ENCODE data around the gene PSAPL1. TPM values are rescaled to one million over a fixed set of nuclear protein-coding genes. Genes with fewer than 3 reads are reported as not detected.

Gene PSAPL1
- total RNA-seq, 1 experiment from 2014 or later: not detected

GRCh38 chr4:7473081-7473480, 38.4 kb upstream of the PSAPL1 start:
- ChIA-PET POLR2A (no interaction called here), CTCF (no interaction called here)
- ATAC-seq (no peak), DNase-seq (ENCODE audit: low read depth, low spot score) (no peak)
- Histone ChIP-seq H3K27ac (ENCODE audit: low read length) (no peak overlapping the region), H3K36me3 (ENCODE audit: control insufficient read depth, insufficient read depth, low read length) (no peaks in the 10 kb centered on the region), H3K27me3 (ENCODE audit: control insufficient read depth, insufficient read depth, low read length) (no peaks in the 10 kb centered on the region), H3K4me1 (ENCODE audit: control insufficient read depth, insufficient read depth, low read length) (no peaks in the 10 kb centered on the region), H3K4me3 (ENCODE audit: low read depth in 2 of 2, low read length in 2 of 2) (no peak overlapping the region), H3K9me3 (ENCODE audit: control insufficient read depth, insufficient read depth, low read depth, low read length) (no peaks in the 10 kb centered on the region)
- BruUV-seq (replicated peaks): no TSS peak
- intact Hi-C loops (cut with micrococcal nuclease; ENCODE audit: unreplicated experiment) (no loop called here), in situ Hi-C loops (cut with HindIII; ENCODE audit: low pct_unique_long_range_greater_than_20kb, low sequenced_read_pairs) (no loop called here)
- TF ChIP-seq SIN3A (IDR thresholded peaks at IDR 0.05; ENCODE audit: borderline replicate concordance, insufficient read depth, low read depth, low read length) (no peak), REST (IDR thresholded peaks at IDR 0.05; ENCODE audit: insufficient read depth in 1 of 2, low read depth in 2 of 2, low read length in 1 of 2) (no peak)

- no peak overlapping the region for H3K4me3 ChIP-seq (ENCODE audit: low read depth in 2 of 2, low read length in 2 of 2)
- no peaks in the 10 kb centered on the region for H3K27me3 ChIP-seq (ENCODE audit: control insufficient read depth, insufficient read depth, low read length)
- H3K9me3 ChIP-seq (ENCODE audit: control insufficient read depth, insufficient read depth, low read depth, low read length): no peaks in the 10 kb centered on the region
- H3K27ac ChIP-seq (ENCODE audit: low read length): no peak overlapping the region
- TF ChIP-seq CTCF (IDR thresholded peaks at IDR 0.05): no peak
- TF ChIP-seq REST (IDR thresholded peaks at IDR 0.05; ENCODE audit: insufficient read depth in 1 of 2, low read depth in 2 of 2, low read length in 1 of 2): no peak
- no peak for TF ChIP-seq TCF7L2 (IDR thresholded peaks at IDR 0.05; ENCODE audit: low read depth, low read length)
- TF ChIP-seq SIN3A (IDR thresholded peaks at IDR 0.05; ENCODE audit: borderline replicate concordance, insufficient read depth, low read depth, low read length): no peak
- TF ChIP-seq POLR2AphosphoS5 (IDR thresholded peaks at IDR 0.05; ENCODE audit: low read depth, low read length): no peak
- intact Hi-C loops (cut with micrococcal nuclease; ENCODE audit: unreplicated experiment): no loop called here
- H3K4me1 ChIP-seq (ENCODE audit: control insufficient read depth, insufficient read depth, low read length): no peaks in the 10 kb centered on the region
- POLR2A ChIA-PET: no interaction called here
- in situ Hi-C loops (cut with HindIII; ENCODE audit: low pct_unique_long_range_greater_than_20kb, low sequenced_read_pairs): no loop called here
- no TSS peak for BruUV-seq (replicated peaks)
- DNase-seq (ENCODE audit: low read depth, low spot score) (no peak), ATAC-seq (no peak)
- CTCF ChIA-PET: no interaction called here
- H3K36me3 ChIP-seq (ENCODE audit: control insufficient read depth, insufficient read depth, low read length): no peaks in the 10 kb centered on the region
Measured at GRCh38 chr4:7472442-7473013, 37.8 kb upstream of the PSAPL1 start.
